Measurements from ENCODE around the gene MARCKSL1.

DNA sequence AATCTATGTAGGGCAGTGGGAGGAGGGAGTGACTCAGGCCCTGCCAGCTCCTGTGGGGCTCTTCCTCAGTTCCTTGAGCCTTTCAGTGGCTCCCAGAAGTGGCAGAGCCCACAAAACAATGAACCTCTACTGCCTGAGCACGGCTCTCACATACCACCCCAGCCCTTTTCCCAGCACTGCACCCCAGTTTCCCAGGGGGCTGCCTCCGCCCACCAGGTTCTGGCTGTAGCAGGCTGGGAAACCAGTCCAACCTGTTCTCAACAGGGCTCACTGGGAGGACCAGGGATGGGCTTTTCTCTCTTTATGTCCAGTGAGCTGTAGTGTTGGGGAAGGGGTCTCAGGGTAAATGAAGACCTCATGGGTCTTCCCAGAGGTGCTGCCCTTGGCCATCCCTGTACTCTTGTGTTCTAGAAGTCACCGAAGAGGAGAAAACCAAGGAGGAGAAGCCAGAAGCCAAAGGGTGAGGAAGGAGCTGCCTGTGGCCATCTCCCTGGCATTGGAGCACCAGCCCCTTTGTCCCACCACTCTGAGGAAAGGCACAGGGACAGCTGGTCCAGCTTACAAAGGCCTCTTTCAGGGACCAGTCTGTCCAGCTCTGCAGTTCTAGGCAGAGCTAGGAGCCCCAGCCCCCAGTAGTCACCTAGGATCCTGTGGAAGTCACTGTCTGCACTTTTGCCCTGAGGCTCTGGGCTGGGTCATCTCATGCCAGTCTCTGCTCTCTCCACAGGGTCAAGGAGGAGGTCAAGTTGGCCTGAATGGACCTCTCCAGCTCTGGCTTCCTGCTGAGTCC, 3.5 kb downstream of the MARCKSL1 start:
- TF ChIP-seq, protein P1, sequence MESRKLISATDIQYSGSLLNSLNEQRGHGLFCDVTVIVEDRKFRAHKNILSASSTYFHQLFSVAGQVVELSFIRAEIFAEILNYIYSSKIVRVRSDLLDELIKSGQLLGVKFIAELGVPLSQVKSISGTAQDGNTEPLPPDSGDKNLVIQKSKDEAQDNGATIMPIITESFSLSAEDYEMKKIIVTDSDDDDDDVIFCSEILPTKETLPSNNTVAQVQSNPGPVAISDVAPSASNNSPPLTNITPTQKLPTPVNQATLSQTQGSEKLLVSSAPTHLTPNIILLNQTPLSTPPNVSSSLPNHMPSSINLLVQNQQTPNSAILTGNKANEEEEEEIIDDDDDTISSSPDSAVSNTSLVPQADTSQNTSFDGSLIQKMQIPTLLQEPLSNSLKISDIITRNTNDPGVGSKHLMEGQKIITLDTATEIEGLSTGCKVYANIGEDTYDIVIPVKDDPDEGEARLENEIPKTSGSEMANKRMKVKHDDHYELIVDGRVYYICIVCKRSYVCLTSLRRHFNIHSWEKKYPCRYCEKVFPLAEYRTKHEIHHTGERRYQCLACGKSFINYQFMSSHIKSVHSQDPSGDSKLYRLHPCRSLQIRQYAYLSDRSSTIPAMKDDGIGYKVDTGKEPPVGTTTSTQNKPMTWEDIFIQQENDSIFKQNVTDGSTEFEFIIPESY (IDR thresholded peaks at IDR 0.05), result no peak
- TF ChIP-seq, protein P2, sequence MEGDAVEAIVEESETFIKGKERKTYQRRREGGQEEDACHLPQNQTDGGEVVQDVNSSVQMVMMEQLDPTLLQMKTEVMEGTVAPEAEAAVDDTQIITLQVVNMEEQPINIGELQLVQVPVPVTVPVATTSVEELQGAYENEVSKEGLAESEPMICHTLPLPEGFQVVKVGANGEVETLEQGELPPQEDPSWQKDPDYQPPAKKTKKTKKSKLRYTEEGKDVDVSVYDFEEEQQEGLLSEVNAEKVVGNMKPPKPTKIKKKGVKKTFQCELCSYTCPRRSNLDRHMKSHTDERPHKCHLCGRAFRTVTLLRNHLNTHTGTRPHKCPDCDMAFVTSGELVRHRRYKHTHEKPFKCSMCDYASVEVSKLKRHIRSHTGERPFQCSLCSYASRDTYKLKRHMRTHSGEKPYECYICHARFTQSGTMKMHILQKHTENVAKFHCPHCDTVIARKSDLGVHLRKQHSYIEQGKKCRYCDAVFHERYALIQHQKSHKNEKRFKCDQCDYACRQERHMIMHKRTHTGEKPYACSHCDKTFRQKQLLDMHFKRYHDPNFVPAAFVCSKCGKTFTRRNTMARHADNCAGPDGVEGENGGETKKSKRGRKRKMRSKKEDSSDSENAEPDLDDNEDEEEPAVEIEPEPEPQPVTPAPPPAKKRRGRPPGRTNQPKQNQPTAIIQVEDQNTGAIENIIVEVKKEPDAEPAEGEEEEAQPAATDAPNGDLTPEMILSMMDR (IDR thresholded peaks at IDR 0.05; ENCODE audit: low read depth, low read length, missing input control), result no peak
- TF ChIP-seq FOXA1 (IDR thresholded peaks at IDR 0.05), result no peak
- TF ChIP-seq, protein P3, sequence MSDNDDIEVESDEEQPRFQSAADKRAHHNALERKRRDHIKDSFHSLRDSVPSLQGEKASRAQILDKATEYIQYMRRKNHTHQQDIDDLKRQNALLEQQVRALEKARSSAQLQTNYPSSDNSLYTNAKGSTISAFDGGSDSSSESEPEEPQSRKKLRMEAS (IDR thresholded peaks at IDR 0.05), result no peak
- no peak for TF ChIP-seq YY1 (IDR thresholded peaks at IDR 0.05)
- no peak for TF ChIP-seq RAD21 (IDR thresholded peaks at IDR 0.05)
- no peak for TF ChIP-seq EGR1 (IDR thresholded peaks at IDR 0.05; ENCODE audit: low read depth in 2 of 2)
- no peak for TF ChIP-seq NR2F2 (IDR thresholded peaks at IDR 0.05)
- TF ChIP-seq TAF1 (conservative IDR thresholded peaks at IDR 0.05), result no peak
- no peak for TF ChIP-seq RXRA (IDR thresholded peaks at IDR 0.05)
- TF ChIP-seq, protein P4, sequence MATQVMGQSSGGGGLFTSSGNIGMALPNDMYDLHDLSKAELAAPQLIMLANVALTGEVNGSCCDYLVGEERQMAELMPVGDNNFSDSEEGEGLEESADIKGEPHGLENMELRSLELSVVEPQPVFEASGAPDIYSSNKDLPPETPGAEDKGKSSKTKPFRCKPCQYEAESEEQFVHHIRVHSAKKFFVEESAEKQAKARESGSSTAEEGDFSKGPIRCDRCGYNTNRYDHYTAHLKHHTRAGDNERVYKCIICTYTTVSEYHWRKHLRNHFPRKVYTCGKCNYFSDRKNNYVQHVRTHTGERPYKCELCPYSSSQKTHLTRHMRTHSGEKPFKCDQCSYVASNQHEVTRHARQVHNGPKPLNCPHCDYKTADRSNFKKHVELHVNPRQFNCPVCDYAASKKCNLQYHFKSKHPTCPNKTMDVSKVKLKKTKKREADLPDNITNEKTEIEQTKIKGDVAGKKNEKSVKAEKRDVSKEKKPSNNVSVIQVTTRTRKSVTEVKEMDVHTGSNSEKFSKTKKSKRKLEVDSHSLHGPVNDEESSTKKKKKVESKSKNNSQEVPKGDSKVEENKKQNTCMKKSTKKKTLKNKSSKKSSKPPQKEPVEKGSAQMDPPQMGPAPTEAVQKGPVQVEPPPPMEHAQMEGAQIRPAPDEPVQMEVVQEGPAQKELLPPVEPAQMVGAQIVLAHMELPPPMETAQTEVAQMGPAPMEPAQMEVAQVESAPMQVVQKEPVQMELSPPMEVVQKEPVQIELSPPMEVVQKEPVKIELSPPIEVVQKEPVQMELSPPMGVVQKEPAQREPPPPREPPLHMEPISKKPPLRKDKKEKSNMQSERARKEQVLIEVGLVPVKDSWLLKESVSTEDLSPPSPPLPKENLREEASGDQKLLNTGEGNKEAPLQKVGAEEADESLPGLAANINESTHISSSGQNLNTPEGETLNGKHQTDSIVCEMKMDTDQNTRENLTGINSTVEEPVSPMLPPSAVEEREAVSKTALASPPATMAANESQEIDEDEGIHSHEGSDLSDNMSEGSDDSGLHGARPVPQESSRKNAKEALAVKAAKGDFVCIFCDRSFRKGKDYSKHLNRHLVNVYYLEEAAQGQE (IDR thresholded peaks at IDR 0.05), result no peak
- TF ChIP-seq GABPA (IDR thresholded peaks at IDR 0.05 in 1 of 2, conservative IDR thresholded peaks at IDR 0.05 in 1 of 2), result no peak
- TF ChIP-seq HNF4G (IDR thresholded peaks at IDR 0.05), result no peak
- no peak for TF ChIP-seq SP1 (IDR thresholded peaks at IDR 0.05)

Measured in liver (tissue), 3 donors.